ENCODE measurements around the gene MUC4.

GRCh38 chr3:195815169-195815771 is 3.5 kb upstream of the MUC4 start:
- TF ChIP-seq CTCF (IDR thresholded peaks at IDR 0.05) (no peak), POLR2A (IDR thresholded peaks at IDR 0.05) (no peak)

Measured in stomach (tissue), 4 donors.